Right lobe of liver (tissue), 4 donors: ENCODE results near the gene EPHA3.

Source experiments
- POLR2A ChIP-seq: fragments of 450-650 bp; IDR thresholded peaks from one replicate; pipeline ENCODE4 v1.6.1; 2017; ENCODE audit warnings: antibody characterized with exemption, mild to moderate bottlenecking
- TF ChIP-seq, protein P1 (sequence below), 4 donors: fragments of 200-600 bp in 3 of 4; fragments of 450-650 bp in 1 of 4; IDR thresholded peaks; one replicate each; pipeline versions ENCODE4 v1.5.1 to v1.8.0; 2016 to 2022; ENCODE audit warnings: antibody characterized with exemption in 4 of 4, mild to moderate bottlenecking in 2 of 4
- donor health status: DM: no; HTN: no; CAD: no.
- donor health status: DM: no; HTN: no; CAD: no.
- donor health status: DM: no; HTN: yes; CAD: no.

GRCh38 chr3:89455240-89455639 lies 347.8 kb downstream of the EPHA3 start:
- no peak for TF ChIP-seq POLR2A
- TF ChIP-seq, protein P1, sequence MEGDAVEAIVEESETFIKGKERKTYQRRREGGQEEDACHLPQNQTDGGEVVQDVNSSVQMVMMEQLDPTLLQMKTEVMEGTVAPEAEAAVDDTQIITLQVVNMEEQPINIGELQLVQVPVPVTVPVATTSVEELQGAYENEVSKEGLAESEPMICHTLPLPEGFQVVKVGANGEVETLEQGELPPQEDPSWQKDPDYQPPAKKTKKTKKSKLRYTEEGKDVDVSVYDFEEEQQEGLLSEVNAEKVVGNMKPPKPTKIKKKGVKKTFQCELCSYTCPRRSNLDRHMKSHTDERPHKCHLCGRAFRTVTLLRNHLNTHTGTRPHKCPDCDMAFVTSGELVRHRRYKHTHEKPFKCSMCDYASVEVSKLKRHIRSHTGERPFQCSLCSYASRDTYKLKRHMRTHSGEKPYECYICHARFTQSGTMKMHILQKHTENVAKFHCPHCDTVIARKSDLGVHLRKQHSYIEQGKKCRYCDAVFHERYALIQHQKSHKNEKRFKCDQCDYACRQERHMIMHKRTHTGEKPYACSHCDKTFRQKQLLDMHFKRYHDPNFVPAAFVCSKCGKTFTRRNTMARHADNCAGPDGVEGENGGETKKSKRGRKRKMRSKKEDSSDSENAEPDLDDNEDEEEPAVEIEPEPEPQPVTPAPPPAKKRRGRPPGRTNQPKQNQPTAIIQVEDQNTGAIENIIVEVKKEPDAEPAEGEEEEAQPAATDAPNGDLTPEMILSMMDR (IDR thresholded peaks at IDR 0.05) = no peak
